OCI-LY7 (cell line): ENCODE measurements around the gene ASB18.

Experiments
- CTCF ChIP-seq: fragments of 200-600 bp; sonication (generic); conservative IDR thresholded peaks from 2 replicates; pipeline ENCODE4 v1.5.1; 2014; ENCODE audit warnings: mild to moderate bottlenecking, antibody characterized with exemption, low read length, moderate library complexity, mixed read lengths
- EZH2phosphoT487 ChIP-seq: fragments of 200-600 bp; sonication (generic); IDR thresholded peaks from 2 replicates; pipeline ENCODE4 v1.6.1; 2018; ENCODE audit warnings: low read depth, borderline replicate concordance, mild to moderate bottlenecking, mixed run types, antibody characterized with exemption, low read length, moderate library complexity, mixed read lengths

- TF ChIP-seq EZH2phosphoT487 (no peak), CTCF (no peak)
Measured at GRCh38 chr2:236252602-236253001, 11.6 kb downstream of the ASB18 start.
